Sigmoid colon (tissue), 3 donors: ENCODE results near the gene TCTN1.

Experiments
- CTCF ChIP-seq, 4 experiments: fragments of 450-650 bp in 3 of 4; fragments of 200-600 bp in 1 of 4; IDR thresholded peaks; one replicate each; pipeline ENCODE4 v1.5.1; 2016 to 2019; ENCODE audit warnings: antibody characterized with exemption in 4 of 4, mild to moderate bottlenecking in 3 of 4, moderate library complexity in 2 of 4
- POLR2A ChIP-seq, 2 donors: fragments of 450-650 bp; IDR thresholded peaks; one replicate each; pipeline ENCODE4 v1.6.1; 2016; ENCODE audit warnings: antibody characterized with exemption in 2 of 2, mild to moderate bottlenecking in 2 of 2, moderate library complexity in 2 of 2

GRCh38 chr12:110592078-110592477 is 21.9 kb upstream of the TCTN1 start:
- no peak for TF ChIP-seq CTCF (IDR thresholded peaks at IDR 0.05)
- no peak for TF ChIP-seq POLR2A (IDR thresholded peaks at IDR 0.05)
